C4-2B (cell line): Measurements from ENCODE around the gene RFC4.
A peak's percentile ranks its signal among the peaks of the same experiment; 100 is the strongest.
"Not testable (repeated sequence)": the region's sequence is repeated elsewhere in the genome, so short reads cannot be mapped to it uniquely, and the experiment has no call there.

Experiments
- H3K27ac ChIP-seq: fragments of 450-650 bp; 2 replicates; pipeline ENCODE4 v1.5.1; 2017
- ZFX ChIP-seq: fragments of 450-650 bp; IDR thresholded peaks from 2 replicates; pipeline ENCODE4 v1.6.1; 2017
- TF ChIP-seq, protein P1 (sequence below): fragments of 450-650 bp; conservative IDR thresholded peaks from 2 replicates; pipeline ENCODE4 v1.5.1; 2017; ENCODE audit warnings: mild to moderate bottlenecking

The RFC4 gene, protein sequence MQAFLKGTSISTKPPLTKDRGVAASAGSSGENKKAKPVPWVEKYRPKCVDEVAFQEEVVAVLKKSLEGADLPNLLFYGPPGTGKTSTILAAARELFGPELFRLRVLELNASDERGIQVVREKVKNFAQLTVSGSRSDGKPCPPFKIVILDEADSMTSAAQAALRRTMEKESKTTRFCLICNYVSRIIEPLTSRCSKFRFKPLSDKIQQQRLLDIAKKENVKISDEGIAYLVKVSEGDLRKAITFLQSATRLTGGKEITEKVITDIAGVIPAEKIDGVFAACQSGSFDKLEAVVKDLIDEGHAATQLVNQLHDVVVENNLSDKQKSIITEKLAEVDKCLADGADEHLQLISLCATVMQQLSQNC

DNA sequence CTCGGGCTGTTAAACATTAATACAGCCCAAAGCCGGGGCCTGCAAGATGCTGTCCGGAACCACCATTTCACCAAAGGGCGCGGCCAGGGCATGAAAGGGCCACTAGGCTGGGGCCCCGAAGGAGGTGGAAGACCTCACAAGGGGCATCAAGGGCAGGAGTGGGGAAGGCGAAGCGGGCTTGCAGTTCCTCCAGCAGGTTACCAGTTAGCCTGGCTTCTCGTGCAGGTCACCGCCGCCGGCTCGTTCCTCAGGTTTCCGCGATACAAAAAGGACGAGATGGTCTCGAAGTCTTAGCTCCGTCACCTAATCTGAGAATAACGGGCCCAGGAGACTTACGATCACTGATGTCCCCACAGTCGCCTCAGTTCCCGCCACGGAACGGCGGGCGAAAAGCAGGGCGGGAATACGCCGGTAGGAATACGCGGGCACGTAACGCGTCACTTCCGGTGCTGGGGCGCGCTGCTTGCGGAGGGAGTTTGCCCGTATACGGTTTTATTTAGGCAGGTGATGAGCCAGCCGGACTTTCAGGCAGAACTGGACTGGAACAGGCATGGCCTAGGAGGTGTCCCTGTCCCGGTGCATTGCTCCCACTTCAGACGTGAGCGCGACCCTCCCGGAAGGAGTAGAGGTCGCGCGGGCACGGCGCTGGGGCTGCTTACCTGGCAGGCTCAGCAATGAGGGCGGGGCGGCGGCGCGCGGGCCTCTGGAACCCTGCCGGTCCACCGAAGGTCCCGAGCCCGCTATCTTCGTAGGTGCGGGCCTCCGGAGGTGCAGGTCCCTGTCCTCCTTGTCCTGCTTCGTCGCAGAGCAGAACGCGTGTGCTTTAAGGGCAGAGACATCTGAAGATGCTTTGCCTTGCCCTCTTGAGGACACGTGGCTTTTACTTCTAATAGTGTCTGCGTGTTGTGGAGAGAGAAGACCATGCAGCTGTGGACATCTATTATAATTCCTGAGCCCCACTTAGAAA lies at the start of gene RFC4:
Gene RFC4 (minus strand): TSS at position 394 of the 967 bp plus-strand sequence. CDS start 1,769 bp downstream, outside the sequence.
- peak within 1 kb of the TSS; percentile 92 for H3K27ac ChIP-seq
- TF ChIP-seq, protein P1, sequence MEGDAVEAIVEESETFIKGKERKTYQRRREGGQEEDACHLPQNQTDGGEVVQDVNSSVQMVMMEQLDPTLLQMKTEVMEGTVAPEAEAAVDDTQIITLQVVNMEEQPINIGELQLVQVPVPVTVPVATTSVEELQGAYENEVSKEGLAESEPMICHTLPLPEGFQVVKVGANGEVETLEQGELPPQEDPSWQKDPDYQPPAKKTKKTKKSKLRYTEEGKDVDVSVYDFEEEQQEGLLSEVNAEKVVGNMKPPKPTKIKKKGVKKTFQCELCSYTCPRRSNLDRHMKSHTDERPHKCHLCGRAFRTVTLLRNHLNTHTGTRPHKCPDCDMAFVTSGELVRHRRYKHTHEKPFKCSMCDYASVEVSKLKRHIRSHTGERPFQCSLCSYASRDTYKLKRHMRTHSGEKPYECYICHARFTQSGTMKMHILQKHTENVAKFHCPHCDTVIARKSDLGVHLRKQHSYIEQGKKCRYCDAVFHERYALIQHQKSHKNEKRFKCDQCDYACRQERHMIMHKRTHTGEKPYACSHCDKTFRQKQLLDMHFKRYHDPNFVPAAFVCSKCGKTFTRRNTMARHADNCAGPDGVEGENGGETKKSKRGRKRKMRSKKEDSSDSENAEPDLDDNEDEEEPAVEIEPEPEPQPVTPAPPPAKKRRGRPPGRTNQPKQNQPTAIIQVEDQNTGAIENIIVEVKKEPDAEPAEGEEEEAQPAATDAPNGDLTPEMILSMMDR: no peak
- peak; percentile 70 for TF ChIP-seq ZFX

DNA sequence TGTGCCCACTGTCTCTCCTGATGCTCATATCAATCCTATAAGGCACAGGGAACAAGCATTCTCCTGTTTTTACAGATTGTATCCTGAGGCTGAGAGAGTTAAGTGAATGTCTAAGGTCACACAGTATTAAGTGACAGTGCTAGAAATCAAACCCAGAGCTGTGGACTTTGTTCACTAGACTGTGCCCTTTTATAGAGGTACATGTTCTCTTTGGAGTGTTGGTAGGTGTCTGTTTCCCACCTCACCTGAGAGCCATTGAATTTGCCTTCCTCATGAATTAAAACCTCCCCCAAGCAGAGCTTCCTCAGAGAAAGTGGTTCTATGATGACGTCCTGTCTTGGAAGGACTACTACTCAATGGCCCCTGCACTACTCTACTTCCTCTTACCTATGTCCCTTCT lies 48.7 kb upstream of the RFC4 start:
- H3K27ac ChIP-seq: no peak overlapping the region
- TF ChIP-seq, protein P1: no peak
- no peak for TF ChIP-seq ZFX

DNA sequence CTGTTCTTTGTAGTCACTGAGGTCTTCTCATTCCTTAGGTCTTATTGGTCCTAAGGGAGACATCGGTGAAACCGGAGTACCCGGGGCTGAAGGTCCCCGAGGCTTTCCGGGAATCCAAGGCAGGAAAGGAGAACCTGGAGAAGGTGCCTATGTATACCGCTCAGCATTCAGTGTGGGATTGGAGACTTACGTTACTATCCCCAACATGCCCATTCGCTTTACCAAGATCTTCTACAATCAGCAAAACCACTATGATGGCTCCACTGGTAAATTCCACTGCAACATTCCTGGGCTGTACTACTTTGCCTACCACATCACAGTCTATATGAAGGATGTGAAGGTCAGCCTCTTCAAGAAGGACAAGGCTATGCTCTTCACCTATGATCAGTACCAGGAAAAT lies 47.9 kb upstream of the RFC4 start:
- no peak overlapping the region for H3K27ac ChIP-seq
- TF ChIP-seq, protein P1: no peak
- no peak for TF ChIP-seq ZFX

DNA sequence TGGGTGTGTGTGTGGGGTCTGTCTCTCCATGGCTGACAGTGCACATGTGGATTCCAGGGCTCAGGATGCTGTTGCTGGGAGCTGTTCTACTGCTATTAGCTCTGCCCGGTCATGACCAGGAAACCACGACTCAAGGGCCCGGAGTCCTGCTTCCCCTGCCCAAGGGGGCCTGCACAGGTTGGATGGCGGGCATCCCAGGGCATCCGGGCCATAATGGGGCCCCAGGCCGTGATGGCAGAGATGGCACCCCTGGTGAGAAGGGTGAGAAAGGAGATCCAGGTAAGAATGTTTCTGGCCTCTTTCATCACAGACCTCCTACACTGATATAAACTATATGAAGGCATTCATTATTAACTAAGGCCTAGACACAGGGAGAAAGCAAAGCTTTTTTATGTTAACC lies 46.7 kb upstream of the RFC4 start:
- no peak overlapping the region for H3K27ac ChIP-seq
- TF ChIP-seq, protein P1: no peak
- no peak for TF ChIP-seq ZFX

DNA sequence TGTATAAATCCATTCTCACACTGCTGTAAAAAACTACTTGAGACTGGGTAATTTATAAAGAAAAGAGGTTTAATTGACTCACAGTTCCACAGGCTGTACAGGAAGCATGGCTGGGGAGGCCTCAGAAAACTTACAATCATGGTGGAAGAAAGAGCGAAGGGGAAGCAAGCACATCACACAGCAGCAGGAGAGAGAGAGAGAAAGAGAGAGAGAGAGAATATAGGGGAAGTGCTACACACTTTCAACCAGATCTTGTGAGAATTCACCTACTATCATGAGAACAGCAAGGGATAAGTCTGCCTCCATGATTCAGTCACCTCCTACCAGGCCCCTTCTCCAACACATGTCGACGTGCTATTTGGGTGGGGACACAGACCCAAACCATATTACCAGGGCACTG lies 45.6 kb upstream of the RFC4 start:
- H3K27ac ChIP-seq: not testable (repeated sequence)

DNA sequence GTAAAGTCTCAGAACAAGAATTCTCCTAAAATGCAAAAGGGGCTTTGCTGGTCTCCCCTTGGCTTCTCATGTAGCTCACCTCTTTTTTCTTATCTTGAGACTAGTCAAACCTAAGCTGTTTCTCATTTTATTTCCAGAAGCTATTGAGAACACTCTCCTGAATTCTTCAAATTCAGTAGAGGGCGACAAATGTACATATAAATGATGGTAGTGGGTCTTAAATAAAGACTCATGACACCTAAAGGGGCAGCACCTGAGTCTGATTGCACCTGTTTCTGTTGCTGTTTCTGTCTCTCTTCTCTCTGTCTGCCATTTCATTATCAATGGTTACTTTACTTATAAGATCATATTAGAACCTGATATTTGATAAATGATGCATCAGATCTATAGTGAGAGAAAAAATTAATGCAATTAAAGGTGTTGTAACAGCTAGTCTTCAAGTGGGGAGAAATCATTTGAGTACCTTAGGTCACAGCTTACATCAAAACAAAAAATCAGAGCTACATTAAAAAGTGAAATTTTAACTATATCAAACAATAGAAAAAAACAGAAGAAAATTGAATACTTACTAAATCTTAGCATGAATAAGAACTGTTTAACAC lies 43.2 kb upstream of the RFC4 start:
- no peak for TF ChIP-seq ZFX
- TF ChIP-seq, protein P1: peak; percentile 68
- H3K27ac ChIP-seq: no peak overlapping the region

DNA sequence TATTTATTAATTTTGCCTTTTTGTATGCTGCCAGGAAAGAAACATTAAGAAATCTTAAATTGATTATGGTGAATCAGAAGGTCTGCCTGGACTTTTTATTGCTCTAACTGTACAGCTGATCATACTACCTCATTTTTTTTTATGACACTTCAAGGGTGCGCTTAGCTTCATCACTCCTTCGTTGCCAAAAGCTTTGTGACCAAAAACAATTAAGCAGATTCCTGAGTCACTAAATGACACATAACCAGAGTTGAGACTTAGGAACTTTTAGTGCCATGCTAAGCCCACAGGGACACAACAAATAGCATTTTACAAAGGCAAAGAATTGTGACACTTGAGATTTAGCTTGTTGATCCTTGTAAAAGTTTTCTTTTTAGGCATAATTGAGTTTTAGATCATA lies 41.2 kb upstream of the RFC4 start:
- TF ChIP-seq, protein P1: no peak
- TF ChIP-seq ZFX: no peak
- no peak overlapping the region for H3K27ac ChIP-seq
